ENCODE data around the gene LRSAM1. TPM values are rescaled to one million over a fixed set of nuclear protein-coding genes. Genes with fewer than 3 reads are reported as not detected.

The LRSAM1 gene
- total RNA-seq, 1 donor from 2014 or later, result 26.4 TPM

DNA sequence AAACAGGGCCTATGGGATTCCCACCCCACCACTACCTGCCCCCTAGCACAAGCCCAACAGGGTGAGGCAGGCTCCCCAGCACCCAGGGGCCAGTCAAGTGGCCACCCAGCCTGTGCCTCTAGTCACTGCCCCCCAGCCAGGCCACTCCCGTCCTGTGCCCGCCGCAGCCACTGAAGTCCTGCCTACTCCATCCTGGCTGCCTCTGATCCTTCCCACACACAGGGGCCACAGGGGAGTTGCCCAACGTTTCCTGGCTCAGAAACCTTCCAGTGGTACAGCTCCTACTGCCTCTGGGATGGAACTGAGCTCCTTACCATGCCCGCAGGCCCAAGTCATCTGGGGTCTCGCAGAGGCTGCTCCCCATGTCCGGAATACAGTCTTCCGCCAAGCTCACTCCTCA is 90.6 kb downstream of the LRSAM1 start:
- Mint-ChIP-seq H3K9me3 (no peaks in the 10 kb centered on the region), H3K4me1 (ENCODE audit: low read depth) (peaks cover 6% of the 10 kb centered on the region), H3K27me3 (ENCODE audit: low read depth) (no peaks in the 10 kb centered on the region), H3K36me3 (ENCODE audit: low read depth) (no peaks in the 10 kb centered on the region), H3K4me3 (ENCODE audit: low read depth) (no peak overlapping the region), H3K27ac (no peak overlapping the region)
- intact Hi-C loops (cut with micrococcal nuclease), result no loop called here
- no peak for DNase-seq (ENCODE audit: low spot score)

DNA sequence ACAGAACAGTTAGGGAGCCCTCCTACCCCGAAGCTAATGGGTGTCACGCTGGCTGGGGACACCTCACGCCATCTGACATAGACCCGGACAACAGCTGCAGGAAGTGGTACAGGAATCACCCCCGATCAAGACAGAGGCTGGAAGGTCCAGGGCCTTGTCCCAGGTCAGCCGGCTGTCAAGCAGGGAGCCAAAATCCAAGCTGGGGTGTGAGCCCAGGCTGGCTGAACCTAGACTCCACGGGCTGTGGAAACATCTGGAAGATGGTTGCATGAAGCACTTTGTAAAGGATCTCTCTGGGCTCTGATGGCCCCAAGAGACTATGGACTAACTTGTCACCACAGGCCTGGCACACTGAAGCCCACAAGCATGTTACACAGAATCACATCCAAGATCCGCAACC is 91.9 kb downstream of the LRSAM1 start:
- no peaks in the 10 kb centered on the region for H3K27me3 Mint-ChIP-seq (ENCODE audit: low read depth)
- H3K36me3 Mint-ChIP-seq (ENCODE audit: low read depth), result no peaks in the 10 kb centered on the region
- H3K4me3 Mint-ChIP-seq (ENCODE audit: low read depth), result no peak overlapping the region
- intact Hi-C loops (cut with micrococcal nuclease), result no loop called here
- H3K4me1 Mint-ChIP-seq (ENCODE audit: low read depth), result peaks cover 6% of the 10 kb centered on the region
- DNase-seq (ENCODE audit: low spot score), result no peak
- no peaks in the 10 kb centered on the region for H3K9me3 Mint-ChIP-seq
- H3K27ac Mint-ChIP-seq, result no peak overlapping the region

DNA sequence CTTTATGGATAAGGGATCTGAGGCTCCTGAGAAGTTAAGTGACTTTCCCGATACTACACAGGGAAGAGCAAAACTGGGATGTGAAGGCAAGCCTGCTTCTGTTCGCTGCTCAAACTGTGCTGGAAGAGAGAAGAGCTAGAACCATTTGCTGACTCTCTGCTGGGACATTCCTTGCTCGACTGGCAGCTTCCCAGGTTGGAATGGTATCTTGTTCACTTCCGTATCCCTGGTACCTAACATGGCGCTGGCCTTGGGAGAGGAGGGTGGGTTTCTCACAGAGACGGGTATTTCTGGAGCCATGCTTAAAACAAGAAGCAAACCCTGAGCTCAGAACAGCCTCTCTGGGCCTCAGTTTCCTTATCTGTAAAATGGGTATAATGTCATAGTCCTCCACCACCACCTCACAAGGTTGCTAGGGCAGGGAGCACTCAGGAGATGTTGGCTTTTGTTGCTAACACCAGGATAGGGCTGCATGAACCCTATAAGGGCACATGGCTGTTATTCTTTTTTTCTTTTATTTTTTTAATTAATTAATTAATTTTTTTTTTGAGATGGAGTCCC is 92.7 kb downstream of the LRSAM1 start:
- intact Hi-C loops (cut with micrococcal nuclease), result no loop called here
- H3K9me3 Mint-ChIP-seq, result no peaks in the 10 kb centered on the region
- peaks cover 6% of the 10 kb centered on the region for H3K4me1 Mint-ChIP-seq (ENCODE audit: low read depth)
- no peak overlapping the region for H3K27ac Mint-ChIP-seq
- DNase-seq (ENCODE audit: low spot score), result no peak
- H3K27me3 Mint-ChIP-seq (ENCODE audit: low read depth), result no peaks in the 10 kb centered on the region
- no peaks in the 10 kb centered on the region for H3K36me3 Mint-ChIP-seq (ENCODE audit: low read depth)
- no peak overlapping the region for H3K4me3 Mint-ChIP-seq (ENCODE audit: low read depth)

DNA sequence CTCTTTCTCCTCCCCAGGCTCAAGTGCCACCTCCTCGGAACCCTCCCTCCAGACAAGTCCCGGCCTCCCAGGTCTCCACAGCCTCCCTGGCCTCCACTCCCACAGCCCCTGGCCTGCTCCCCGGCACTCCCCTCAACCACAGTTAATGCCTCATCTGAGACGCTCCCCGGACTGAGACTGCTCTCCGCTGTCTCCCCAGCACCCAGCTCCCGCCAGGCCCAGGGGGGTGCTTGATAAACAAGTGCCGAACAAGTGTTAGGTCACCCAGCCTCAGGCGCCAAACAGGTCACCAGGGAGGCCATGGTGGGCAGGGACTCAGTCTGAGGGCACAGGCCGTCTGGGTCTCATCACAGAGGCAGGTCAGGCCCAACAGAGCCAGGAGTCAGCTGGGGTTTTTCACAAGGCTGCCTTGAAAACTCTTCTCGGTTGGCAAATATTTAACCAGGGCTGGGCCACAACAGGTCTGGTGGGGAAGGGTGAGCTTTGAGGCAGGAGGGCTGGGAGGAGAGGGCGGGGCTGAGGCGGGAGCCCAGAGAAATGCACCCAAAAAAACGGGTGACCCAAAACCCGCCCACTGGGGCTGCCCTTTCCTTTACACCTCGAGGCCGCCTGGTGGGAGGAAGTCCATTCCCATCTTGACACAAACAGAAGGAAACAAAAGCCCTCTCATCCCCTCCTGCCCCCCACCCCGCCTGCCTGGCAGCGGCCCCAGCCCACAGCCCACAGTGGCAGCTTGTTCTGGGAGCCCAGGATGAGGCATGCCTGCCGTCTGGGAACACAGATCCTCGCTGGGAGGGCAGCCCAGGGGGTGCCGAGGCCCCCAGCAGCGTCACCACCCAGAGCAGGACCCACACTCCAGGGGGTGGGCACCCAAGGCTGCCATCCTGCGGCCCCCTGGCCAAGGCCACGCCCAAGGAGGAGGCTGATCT is 94.2 kb downstream of the LRSAM1 start:
- intact Hi-C loops (cut with micrococcal nuclease), result no loop called here
- Mint-ChIP-seq H3K27ac (no peak overlapping the region), H3K36me3 (ENCODE audit: low read depth) (no peaks in the 10 kb centered on the region), H3K4me1 (ENCODE audit: low read depth) (peaks cover 8% of the 10 kb centered on the region), H3K4me3 (ENCODE audit: low read depth) (no peak overlapping the region), H3K9me3 (no peaks in the 10 kb centered on the region), H3K27me3 (ENCODE audit: low read depth) (no peaks in the 10 kb centered on the region)
- DNase-seq (ENCODE audit: low spot score), result no peak

DNA sequence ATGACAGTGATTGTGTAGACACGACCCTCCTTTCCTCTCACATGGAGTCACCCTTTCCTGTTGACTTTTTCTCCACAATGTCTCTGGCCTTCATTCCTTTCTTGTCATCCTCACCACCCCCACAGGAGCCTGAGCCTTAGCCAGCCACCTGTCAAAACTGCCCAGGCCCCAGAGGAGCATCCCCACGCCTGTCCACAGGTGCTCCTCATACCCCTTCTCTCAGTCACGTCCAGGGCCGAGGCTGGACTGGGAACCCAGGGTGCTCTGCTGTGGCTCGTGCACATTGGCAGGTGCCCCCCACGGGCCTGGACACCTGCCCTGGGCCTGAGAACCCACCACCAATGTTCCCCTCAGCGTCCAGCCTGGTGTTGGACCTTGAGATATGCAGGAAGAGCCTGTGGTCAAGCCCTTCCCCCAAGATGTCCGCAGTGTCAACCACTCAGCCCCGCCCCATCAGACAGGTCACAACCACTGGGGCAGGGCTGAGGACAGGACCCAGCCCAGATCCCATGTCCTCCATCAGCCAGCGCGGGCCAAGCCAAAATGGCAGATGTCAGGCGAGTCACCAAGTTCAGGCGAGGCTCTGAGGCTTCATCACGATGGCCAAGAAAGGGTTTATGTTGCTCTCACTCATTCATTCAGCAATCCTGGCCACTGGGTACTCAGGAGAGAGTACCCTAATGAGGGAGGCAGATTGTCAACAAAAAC is 95.0 kb downstream of the LRSAM1 start:
- peaks cover 8% of the 10 kb centered on the region for H3K4me1 Mint-ChIP-seq (ENCODE audit: low read depth)
- intact Hi-C loops (cut with micrococcal nuclease), result no loop called here
- no peaks in the 10 kb centered on the region for H3K27me3 Mint-ChIP-seq (ENCODE audit: low read depth)
- no peak for DNase-seq (ENCODE audit: low spot score)
- H3K36me3 Mint-ChIP-seq (ENCODE audit: low read depth), result no peaks in the 10 kb centered on the region
- H3K27ac Mint-ChIP-seq, result peak overlapping the region; percentile 36
- H3K4me3 Mint-ChIP-seq (ENCODE audit: low read depth), result no peak overlapping the region
- no peaks in the 10 kb centered on the region for H3K9me3 Mint-ChIP-seq

DNA sequence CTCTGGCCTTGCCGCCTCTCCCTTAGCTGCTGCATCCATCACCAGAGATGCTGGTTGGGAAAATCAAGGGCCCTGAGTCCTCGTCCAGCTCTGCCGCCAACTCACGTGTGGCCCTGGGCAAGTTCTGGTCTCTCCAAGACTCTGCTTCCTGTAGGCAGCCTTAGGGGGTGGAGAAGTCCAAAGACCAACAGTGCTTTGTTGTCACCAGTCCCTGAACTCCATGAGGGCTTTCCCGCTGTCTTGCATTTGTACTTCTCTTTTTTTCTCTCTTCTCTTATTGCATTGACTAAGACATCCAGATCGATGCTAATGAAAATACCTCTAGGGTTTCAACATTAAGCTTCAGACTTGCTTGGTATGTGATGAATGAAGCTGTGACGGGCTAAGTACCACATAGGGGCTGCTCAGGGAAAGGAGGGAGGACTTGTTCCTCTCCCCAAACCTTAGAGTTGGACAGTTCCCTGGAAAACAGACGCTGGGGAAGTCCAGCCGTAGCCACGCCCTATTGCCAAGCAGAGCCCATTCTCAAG is 97.1 kb downstream of the LRSAM1 start:
- Mint-ChIP-seq H3K4me1 (ENCODE audit: low read depth) (peaks cover 8% of the 10 kb centered on the region), H3K9me3 (no peaks in the 10 kb centered on the region), H3K27me3 (ENCODE audit: low read depth) (no peaks in the 10 kb centered on the region), H3K27ac (no peak overlapping the region), H3K4me3 (ENCODE audit: low read depth) (no peak overlapping the region), H3K36me3 (ENCODE audit: low read depth) (no peaks in the 10 kb centered on the region)
- intact Hi-C loops (cut with micrococcal nuclease), result no loop called here
- no peak for DNase-seq (ENCODE audit: low spot score)

DNA sequence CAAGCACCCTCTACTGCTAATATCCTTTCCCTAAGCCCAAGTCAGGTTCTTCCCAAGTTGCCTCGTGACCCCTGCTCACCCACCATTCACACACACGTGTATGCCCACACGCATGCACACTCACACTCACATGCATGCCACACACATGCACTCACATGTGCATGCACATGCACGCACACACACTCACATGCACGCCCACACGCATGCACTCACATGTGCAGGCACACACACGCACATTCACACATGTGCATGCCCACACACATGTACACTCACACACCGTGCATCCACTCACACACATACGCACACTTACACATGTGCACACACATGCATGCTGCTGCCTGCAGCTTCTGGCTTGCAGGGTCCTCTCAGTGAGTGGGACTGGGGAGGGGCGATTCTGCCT is 97.9 kb downstream of the LRSAM1 start:
- Mint-ChIP-seq H3K27me3 (ENCODE audit: low read depth) (no peaks in the 10 kb centered on the region), H3K27ac (no peak overlapping the region), H3K9me3 (no peaks in the 10 kb centered on the region), H3K36me3 (ENCODE audit: low read depth) (no peaks in the 10 kb centered on the region), H3K4me1 (ENCODE audit: low read depth) (peaks cover 9% of the 10 kb centered on the region), H3K4me3 (ENCODE audit: low read depth) (no peak overlapping the region)
- no peak for DNase-seq (ENCODE audit: low spot score)
- intact Hi-C loops (cut with micrococcal nuclease), result no loop called here

DNA sequence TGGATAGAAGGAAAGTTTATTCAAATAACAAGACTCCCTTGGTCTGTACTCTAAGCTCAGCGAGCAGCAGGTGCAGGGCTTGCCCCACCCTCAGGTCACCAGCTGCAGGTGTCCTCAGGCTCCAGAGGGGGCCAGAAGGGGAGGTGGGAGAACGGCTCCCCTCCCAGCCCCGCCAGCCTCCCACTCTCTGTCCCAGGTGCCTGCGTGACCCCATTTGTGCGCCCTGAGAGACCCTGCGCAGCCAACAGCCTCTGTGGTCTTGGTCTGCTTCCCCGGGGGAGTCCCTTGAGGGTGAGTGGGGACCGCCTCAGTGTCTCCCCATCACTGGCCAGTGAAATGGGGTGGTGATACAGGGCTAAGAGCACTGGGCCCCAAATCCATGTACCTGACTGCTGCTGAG is 98.4 kb downstream of the LRSAM1 start:
- Mint-ChIP-seq H3K36me3 (ENCODE audit: low read depth) (peaks cover under 1% of the 10 kb centered on the region), H3K4me1 (ENCODE audit: low read depth) (peaks cover 10% of the 10 kb centered on the region), H3K9me3 (no peaks in the 10 kb centered on the region), H3K27ac (no peak overlapping the region), H3K27me3 (ENCODE audit: low read depth) (no peaks in the 10 kb centered on the region), H3K4me3 (ENCODE audit: low read depth) (no peak overlapping the region)
- intact Hi-C loops (cut with micrococcal nuclease), result no loop called here
- DNase-seq (ENCODE audit: low spot score), result no peak

DNA sequence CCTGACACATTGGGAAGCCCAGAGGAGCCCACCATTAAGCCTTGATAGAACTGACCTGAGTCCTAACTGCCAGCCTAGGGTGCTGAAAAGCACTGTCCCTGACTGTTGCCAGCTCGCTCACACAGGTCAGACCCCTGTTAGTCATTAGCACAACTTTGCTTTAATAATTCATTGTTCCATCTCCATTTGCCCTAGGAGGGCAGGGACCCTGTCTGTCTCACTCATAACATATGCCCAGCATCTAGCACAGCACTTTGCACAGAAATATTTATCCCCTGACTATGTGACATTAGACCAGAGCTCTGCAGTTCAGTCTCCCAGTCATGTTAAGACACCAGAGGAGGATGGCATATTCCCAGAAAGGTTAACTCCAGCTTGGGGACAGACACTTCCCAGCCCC is 99.0 kb downstream of the LRSAM1 start:
- Mint-ChIP-seq H3K36me3 (ENCODE audit: low read depth) (peaks cover 5% of the 10 kb centered on the region), H3K4me1 (ENCODE audit: low read depth) (peaks cover 15% of the 10 kb centered on the region), H3K27ac (no peak overlapping the region), H3K27me3 (ENCODE audit: low read depth) (no peaks in the 10 kb centered on the region), H3K4me3 (ENCODE audit: low read depth) (no peak overlapping the region), H3K9me3 (no peaks in the 10 kb centered on the region)
- DNase-seq (ENCODE audit: low spot score), result no peak
- intact Hi-C loops (cut with micrococcal nuclease), result no loop called here

DNA sequence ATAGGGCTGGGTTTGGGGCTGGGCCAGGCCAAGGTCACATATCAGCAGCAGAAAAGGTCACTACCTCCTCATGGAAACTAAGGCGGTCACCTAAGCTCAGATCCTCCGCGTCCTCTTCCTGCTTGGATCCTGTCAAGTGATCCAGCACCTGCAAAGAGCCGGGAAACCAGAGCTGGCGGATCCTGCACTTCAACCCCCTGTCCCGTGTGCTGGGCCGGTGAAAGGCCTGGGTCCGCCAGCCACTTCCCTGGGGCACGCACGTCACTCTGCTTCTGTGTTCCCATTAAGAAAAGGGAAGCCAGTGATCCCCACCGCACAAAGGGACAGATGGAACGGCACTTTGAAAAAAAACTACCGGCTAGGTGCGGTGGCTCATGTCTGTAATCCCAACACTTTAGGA is 99.4 kb downstream of the LRSAM1 start:
- no peak overlapping the region for H3K4me3 Mint-ChIP-seq (ENCODE audit: low read depth)
- intact Hi-C loops (cut with micrococcal nuclease), result no loop called here
- no peak for DNase-seq (ENCODE audit: low spot score)
- H3K4me1 Mint-ChIP-seq (ENCODE audit: low read depth), result peaks cover 20% of the 10 kb centered on the region
- no peak overlapping the region for H3K27ac Mint-ChIP-seq
- H3K9me3 Mint-ChIP-seq, result no peaks in the 10 kb centered on the region
- peaks cover 5% of the 10 kb centered on the region for H3K36me3 Mint-ChIP-seq (ENCODE audit: low read depth)
- no peaks in the 10 kb centered on the region for H3K27me3 Mint-ChIP-seq (ENCODE audit: low read depth)

Other genes starting within 250 kb of the LRSAM1 start
- gene GARNL3, start 186.7 kb upstream of the LRSAM1 start, total RNA-seq, result 1.9 and 2.9 TPM in 2 replicates
- gene SLC2A8, start 54.3 kb upstream of the LRSAM1 start, total RNA-seq, result 9.8 and 10.7 TPM in 2 replicates
- 11.9 and 14.4 TPM in 2 replicates for gene ZNF79, start 27.1 kb upstream of the LRSAM1 start, total RNA-seq
- gene RPL12, start 104 bp upstream of the LRSAM1 start, total RNA-seq, result 1,311 and 1,325 TPM in 2 replicates
- 44.5 and 48.9 TPM in 2 replicates for gene STXBP1, start 160.8 kb downstream of the LRSAM1 start, total RNA-seq